MCF 10A (cell line): ENCODE data around the gene INAVA. TPM values are rescaled to one million over a fixed set of nuclear protein-coding genes. Genes with fewer than 3 reads are reported as not detected.

ENCODE experiments used
- BruUV-seq: library from RNA; stranded (reverse); fragments of 400-500 nt; replicated peaks from 2 replicates; lab custom pipeline; 2021; lab: Mats Ljungman, UMichigan
- CTCF ChIA-PET: fragments of 300-600 bp; sonication (Branson Sonifier 250); formaldehyde crosslinking; extraction: SDS; loops from one replicate; lab custom pipeline; 2021; ENCODE audit warnings: antibody characterized with exemption, inconsistent platforms; lab: Yijun Ruan, JAX
- POLR2A ChIA-PET: fragments of 300-600, 350-650 bp; sonication (Branson Sonifier 250); formaldehyde crosslinking; extraction: SDS; loops from one replicate; lab custom pipeline; 2020; ENCODE audit warnings: antibody characterized with exemption, inconsistent platforms; lab: Yijun Ruan, JAX
- DNase-seq: peaks from one replicate; pipeline ENCODE4 v3.0.0-alpha.2; 2018; ENCODE audit not compliant: unreplicated experiment
- H3K27ac Mint-ChIP-seq: one replicate; pipeline ENCODE4 v1.8.0; 2022; ENCODE audit warnings: mild to moderate bottlenecking, low read depth, mixed read lengths; ENCODE audit not compliant: unreplicated experiment
- H3K27me3 Mint-ChIP-seq: one replicate; pipeline ENCODE4 v1.8.0; 2022; ENCODE audit warnings: mixed read lengths; ENCODE audit not compliant: insufficient read depth, unreplicated experiment
- H3K36me3 Mint-ChIP-seq: one replicate; pipeline ENCODE4 v1.8.0; 2022; ENCODE audit warnings: mild to moderate bottlenecking, moderate library complexity, mixed read lengths; ENCODE audit not compliant: insufficient read depth, unreplicated experiment
- H3K4me1 Mint-ChIP-seq: one replicate; pipeline ENCODE4 v1.8.0; 2022; ENCODE audit warnings: mixed read lengths; ENCODE audit not compliant: insufficient read depth, unreplicated experiment
- H3K4me3 Mint-ChIP-seq: one replicate; pipeline ENCODE4 v1.8.0; 2022; ENCODE audit warnings: mild to moderate bottlenecking, moderate library complexity, mixed read lengths; ENCODE audit not compliant: unreplicated experiment
- H3K9me3 Mint-ChIP-seq: one replicate; pipeline ENCODE4 v1.8.0; 2022; ENCODE audit warnings: mixed read lengths; ENCODE audit not compliant: unreplicated experiment
- CTCF ChIP-seq: fragments of 200-600 bp; IDR thresholded peaks from one replicate; pipeline ENCODE4 v1.8.0; 2022; ENCODE audit warnings: antibody characterized with exemption, mild to moderate bottlenecking; ENCODE audit not compliant: unreplicated experiment
- intact Hi-C: fragments of 100-400 bp; cut with micrococcal nuclease; formaldehyde crosslinking; loops from 2 replicates; pipeline ENCODE4 v1.14.1; 2022
- total RNA-seq: library from RNA; stranded (reverse); gene quantifications from 2 replicates; pipeline ENCODE4 v1.2.3, GENCODE V29; 2022

The INAVA gene
- total RNA-seq, 1 experiment from 2014 or later = 30.5 TPM

DNA sequence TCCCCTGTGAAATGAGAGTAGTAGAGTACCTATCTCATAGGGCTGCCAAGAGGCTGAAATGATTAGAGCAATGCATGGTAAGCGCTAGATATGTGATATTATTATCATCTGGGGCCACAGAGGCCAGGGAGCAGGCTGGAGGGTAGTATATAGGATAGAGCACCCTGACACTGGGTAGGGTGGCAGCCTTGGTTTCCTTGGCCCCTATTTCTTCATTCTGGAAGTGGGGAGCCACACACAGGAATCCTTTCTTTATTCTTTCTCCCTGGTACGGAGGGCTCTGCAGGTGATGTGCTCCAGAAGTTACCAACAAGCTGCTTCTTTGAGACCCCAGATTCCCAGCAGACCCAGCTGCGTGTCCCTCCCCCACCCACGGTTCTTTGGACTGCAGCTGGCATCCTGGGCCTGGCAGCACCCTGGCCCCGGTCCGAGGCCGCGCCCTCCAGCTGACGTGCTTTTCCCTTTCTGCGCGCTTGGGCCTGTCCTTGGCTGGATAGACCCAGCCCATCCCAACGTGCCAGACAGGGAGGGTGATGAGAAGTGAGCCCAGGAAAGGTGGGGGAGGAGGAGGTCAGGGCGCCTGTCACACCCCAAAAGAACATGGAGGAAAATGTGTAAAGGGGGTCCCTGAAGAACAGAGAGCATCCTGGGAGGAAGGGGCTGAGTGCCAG, 18.2 kb downstream of the INAVA start:
- ChIA-PET POLR2A (interaction anchor here (0.5 to 4.8 kb wide), 7 partner anchors 8 to 291 kb away, joined by 3 to 52 read pairs (median 3); partner anchors contain the start of gene INAVA), CTCF (interaction anchor here (1.1 to 2.0 kb wide), 7 partner anchors 10 to 355 kb away, joined by 3 to 7 read pairs (median 4); no protein-coding TSS in a partner anchor)
- DNase-seq = peak; percentile 91
- Mint-ChIP-seq H3K27ac (peak overlapping the region; percentile 30), H3K36me3 (peaks cover 67% of the 10 kb centered on the region), H3K27me3 (no peaks in the 10 kb centered on the region), H3K4me1 (peaks cover 45% of the 10 kb centered on the region), H3K9me3 (no peaks in the 10 kb centered on the region), H3K4me3 (peak overlapping the region; percentile 16)
- intact Hi-C loops = no loop called here
- no peak for TF ChIP-seq CTCF
- no TSS peak for BruUV-seq

- intact Hi-C loops = no loop called here
- TF ChIP-seq CTCF = peak; percentile 36
- BruUV-seq = no TSS peak
- Mint-ChIP-seq H3K27me3 (no peaks in the 10 kb centered on the region), H3K4me3 (no peak overlapping the region), H3K4me1 (peaks cover 41% of the 10 kb centered on the region), H3K36me3 (peaks cover 39% of the 10 kb centered on the region), H3K27ac (peak overlapping the region; percentile 2), H3K9me3 (no peaks in the 10 kb centered on the region)
- no peak for DNase-seq
- ChIA-PET CTCF (interaction anchor here (0.6 to 1.7 kb wide), 8 partner anchors 12 to 371 kb away, joined by 3 to 7 read pairs (median 3); no protein-coding TSS in a partner anchor), POLR2A (interaction anchor here (0.8 to 3.1 kb wide), 4 partner anchors 10 to 247 kb away, joined by 3 to 65 read pairs (median 14); partner anchors contain the start of genes DDX59 and INAVA)
These were observed 21.5 kb downstream of the INAVA start for GRCh38 chr1:200916152-200916551.

DNA sequence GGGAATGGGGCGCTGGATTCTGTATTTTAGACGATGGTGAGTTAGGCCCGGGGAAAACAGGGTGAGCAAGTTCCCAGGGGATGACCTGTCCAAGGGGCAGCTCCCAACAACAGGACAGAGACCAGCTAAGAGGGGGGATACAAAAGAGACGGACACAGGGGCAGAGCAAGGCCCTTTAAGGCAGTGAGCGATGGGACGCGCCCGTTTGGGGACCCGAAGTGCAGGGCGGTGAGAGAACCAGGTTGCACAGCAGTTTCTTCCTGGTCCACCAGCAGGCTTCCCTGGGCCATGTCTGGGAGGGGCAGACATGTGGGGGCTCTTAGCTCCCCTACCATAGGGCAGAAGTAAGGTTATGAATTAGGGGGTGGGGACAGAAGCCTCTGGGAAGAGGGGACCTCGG, 22.0 kb downstream of the INAVA start:
- TF ChIP-seq CTCF = no peak
- no peak overlapping the region for H3K4me3 Mint-ChIP-seq
- BruUV-seq = no TSS peak
- intact Hi-C loops = no loop called here
- no peaks in the 10 kb centered on the region for H3K9me3 Mint-ChIP-seq
- no peak for DNase-seq
- H3K27ac Mint-ChIP-seq = peak overlapping the region; percentile 2
- CTCF ChIA-PET = interaction anchor here (0.8 to 1.8 kb wide), 13 partner anchors 12 to 532 kb away, joined by 3 to 13 read pairs (median 4); partner anchors contain the start of gene INAVA
- peaks cover 41% of the 10 kb centered on the region for H3K4me1 Mint-ChIP-seq
- H3K36me3 Mint-ChIP-seq = peaks cover 34% of the 10 kb centered on the region
- no peaks in the 10 kb centered on the region for H3K27me3 Mint-ChIP-seq
- POLR2A ChIA-PET = interaction anchor here (0.6 to 3.1 kb wide), 10 partner anchors 10 to 247 kb away, joined by 3 to 65 read pairs (median 4); partner anchors contain the start of genes DDX59 and INAVA

DNA sequence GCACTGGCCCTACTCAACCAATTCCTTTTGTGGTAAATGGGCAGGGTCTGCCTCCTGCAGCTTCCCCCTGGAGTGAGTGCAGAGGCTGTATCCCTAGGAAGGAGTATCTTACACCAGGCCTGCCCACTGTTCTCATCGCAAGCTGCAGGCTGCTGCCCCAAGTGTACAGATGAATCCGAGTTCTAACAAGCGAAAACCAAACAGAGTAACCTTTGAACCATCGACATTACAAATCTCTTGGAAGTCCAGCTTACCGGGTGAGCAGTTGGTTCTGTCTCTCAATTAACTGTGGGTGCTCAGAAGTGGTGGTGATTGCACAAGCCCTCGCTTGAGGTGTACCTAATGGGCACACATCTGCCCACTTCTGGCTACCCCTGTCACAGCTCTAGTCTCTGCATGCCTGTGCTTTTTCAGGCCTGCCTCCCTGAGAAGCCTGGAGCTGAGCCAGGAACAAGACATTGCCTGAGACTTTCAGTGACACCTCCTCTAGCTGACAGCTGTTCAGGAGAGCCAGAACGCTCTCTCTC, 22.7 kb downstream of the INAVA start:
- intact Hi-C loops = no loop called here
- ChIA-PET POLR2A (interaction anchor here (0.6 to 3.1 kb wide), 11 partner anchors 11 to 248 kb away, joined by 3 to 65 read pairs (median 4); partner anchors contain the start of genes DDX59 and INAVA), CTCF (interaction anchor here (0.6 to 1.8 kb wide), 19 partner anchors 11 to 531 kb away, joined by 3 to 13 read pairs (median 4); partner anchors contain the start of gene INAVA)
- no TSS peak for BruUV-seq
- no peaks in the 10 kb centered on the region for H3K27me3 Mint-ChIP-seq
- no peaks in the 10 kb centered on the region for H3K9me3 Mint-ChIP-seq
- peaks cover 38% of the 10 kb centered on the region for H3K4me1 Mint-ChIP-seq
- H3K27ac Mint-ChIP-seq = peak overlapping the region; percentile 2
- TF ChIP-seq CTCF = no peak
- H3K36me3 Mint-ChIP-seq = peaks cover 31% of the 10 kb centered on the region
- DNase-seq = peak; percentile 98
- H3K4me3 Mint-ChIP-seq = no peak overlapping the region
